ENCODE results near the gene HEMK1.
A peak's percentile ranks its signal among the peaks of the same experiment; 100 is the strongest.

Gene HEMK1

GRCh38 chr3:50545781-50546180 lies 23.5 kb upstream of the HEMK1 start:
- no peak for DNase-seq (ENCODE audit: low read depth in 2 of 2)

DNA sequence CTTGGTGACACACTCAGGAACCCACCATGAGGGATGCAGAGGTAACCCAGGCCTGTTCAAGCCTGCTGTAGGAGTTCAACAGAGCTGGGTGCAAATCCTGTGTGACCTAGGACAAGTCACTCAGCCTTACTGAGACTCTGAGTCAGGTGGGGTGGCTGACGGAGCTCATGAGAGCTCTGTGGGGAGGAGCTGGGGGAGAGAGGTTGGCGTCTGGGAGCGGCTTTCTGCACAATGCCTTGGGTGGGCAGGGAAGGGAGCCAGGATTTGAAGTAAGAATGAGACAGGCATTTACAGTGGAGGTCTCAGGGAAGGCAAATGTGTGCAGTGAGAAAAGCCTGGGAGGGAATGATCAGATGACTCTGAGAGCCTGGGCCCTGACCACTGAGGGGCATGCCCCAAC lies 20.1 kb upstream of the HEMK1 start:
- no peak for DNase-seq (ENCODE audit: low read depth in 2 of 2)

GRCh38 chr3:50550079-50550736 lies 19.1 kb upstream of the HEMK1 start:
- no peak for DNase-seq (ENCODE audit: low read depth in 2 of 2)

- no peak for DNase-seq (ENCODE audit: low read depth in 2 of 2)
Measured at GRCh38 chr3:50551054-50551659, 18.2 kb upstream of the HEMK1 start.

DNA sequence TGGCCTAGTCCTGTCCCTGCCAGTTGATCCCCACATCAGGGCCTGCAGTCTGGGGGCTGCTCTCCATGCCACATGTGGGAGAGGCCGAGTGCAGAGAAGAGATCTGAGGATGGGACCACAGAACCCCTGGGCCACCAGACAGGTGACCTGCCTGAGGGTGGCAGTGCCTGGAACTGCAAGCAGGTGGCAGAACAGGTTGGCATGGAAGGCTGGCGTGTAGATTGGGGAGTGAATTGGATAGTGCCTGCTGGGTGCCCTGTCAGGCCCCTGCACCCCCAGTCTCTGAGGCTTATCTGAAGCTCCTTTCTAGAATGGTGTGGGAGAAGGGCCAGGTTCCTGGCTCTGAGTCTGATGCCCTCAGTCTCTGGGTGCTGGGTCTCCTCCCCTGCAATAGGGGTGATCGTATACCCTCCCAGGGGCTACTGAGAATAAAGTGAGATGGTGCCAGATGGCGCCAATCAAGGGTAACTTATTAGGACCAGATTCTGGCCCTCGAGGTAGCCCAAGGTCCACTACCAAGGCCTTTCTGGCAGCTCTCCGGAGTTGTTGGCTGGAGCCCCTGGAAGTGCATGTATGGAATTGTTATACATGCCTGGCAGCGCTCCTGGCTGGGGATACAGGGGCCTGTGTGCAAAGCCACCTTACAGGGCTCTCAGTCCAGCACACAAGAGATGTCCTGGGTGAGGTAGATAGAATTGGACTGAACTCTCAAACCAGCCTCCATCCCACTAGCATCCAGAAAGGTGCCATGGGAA lies 17.5 kb upstream of the HEMK1 start:
- DNase-seq (ENCODE audit: low read depth in 2 of 2): no peak

DNA sequence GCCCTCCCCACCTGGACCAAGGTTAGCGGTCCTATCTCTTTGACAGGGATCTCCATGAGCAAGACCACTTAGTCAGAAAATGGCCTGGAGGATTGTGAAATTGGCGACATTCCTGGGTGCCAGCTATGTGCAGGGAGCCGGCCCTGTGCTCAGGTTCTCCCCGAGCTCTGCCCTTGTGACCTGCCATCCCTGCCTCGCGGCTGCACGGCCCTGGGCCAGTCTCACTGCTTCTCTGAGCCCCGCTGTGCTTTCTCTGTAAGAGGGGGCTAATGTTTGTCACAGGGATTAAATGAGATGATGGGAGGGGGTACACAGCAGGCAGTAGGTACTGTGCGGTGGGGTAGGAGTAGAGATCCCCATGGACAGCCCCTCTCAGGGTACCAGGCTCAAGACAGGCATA lies 16.7 kb upstream of the HEMK1 start:
- no peak for DNase-seq (ENCODE audit: low read depth in 2 of 2)

GRCh38 chr3:50554553-50554952 lies 14.8 kb upstream of the HEMK1 start:
- no peak for DNase-seq (ENCODE audit: low read depth in 2 of 2)

DNA sequence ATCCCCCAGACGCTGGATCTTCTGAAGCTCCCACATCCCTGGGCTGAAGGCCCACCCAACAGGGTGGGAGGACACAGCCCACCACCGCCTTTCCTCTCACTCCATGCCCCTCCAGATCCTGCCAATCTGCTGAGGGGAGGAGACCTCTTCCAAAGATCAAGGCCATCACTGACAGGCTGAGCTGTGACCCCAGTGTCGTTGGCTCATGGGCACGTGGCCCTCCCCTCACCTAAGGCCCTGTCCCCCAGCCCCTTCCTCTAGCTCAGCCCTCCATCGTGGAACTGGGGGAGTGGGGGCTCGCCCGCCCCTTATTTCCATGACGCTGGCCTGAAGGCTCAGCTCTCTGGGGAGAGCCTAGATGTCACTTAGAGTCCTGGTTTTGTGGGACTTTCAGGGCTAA lies 12.2 kb upstream of the HEMK1 start:
- DNase-seq (ENCODE audit: low read depth in 2 of 2): no peak

- no peak for DNase-seq (ENCODE audit: low read depth in 2 of 2)
Measured at GRCh38 chr3:50557915-50558314, 11.4 kb upstream of the HEMK1 start.

- no peak for DNase-seq (ENCODE audit: low read depth in 2 of 2)
Measured at GRCh38 chr3:50559702-50560101, 9.6 kb upstream of the HEMK1 start.

DNA sequence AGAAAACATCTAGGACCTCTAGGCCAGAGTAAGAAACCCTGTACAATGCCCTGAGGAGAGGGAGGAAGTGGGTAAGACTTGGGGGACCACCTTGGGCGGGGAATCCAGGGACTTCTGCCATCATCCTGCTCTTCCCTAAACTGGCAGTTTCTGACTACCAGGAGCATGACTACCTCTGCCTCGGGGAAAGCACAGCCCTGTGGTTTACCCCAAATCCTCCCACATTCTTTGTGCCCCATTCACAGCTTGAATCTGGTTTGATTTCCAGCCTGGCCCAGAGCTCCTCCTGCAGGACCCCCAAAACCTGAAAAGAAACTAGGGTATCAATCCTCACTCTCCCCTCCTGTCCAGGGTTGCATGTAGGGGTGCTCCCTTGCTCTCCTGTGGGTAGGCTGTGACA lies 6.5 kb upstream of the HEMK1 start:
- DNase-seq (ENCODE audit: low read depth in 2 of 2): no peak

DNA sequence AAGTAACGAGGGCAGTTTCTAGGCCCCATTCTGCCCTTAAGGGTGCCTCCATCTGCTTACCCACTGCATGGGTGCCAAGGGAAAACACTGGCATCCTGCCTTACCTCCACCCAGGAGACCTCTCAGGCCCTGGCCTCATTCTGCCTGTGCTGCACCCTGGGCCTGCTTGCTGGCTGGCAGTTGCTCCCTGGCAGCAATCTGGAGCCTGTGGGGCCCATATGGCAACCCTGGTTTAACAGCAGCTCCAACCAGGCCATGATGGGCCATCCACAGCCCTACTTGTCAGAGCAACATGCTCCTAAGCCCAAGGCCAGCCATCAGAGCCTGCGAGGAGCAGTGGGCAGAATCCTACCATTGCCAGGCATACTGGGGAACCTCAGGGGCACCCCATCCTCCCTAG lies 5.5 kb upstream of the HEMK1 start:
- no peak for DNase-seq (ENCODE audit: low read depth in 2 of 2)

GRCh38 chr3:50564321-50564720 lies 5.0 kb upstream of the HEMK1 start:
- no peak for DNase-seq (ENCODE audit: low read depth in 2 of 2)

GRCh38 chr3:50567011-50567385 lies 2.3 kb upstream of the HEMK1 start:
- DNase-seq (ENCODE audit: low read depth in 2 of 2): no peak

GRCh38 chr3:50567386-50568167 lies 1.7 kb upstream of the HEMK1 start, which contains the start of gene C3orf18:
C3orf18 (minus strand) TSS chr3:50567747; CDS start chr3:50565699, 2,048 bp downstream.
- DNase-seq (ENCODE audit: low read depth in 2 of 2): peak; percentile 65 to 74

DNA sequence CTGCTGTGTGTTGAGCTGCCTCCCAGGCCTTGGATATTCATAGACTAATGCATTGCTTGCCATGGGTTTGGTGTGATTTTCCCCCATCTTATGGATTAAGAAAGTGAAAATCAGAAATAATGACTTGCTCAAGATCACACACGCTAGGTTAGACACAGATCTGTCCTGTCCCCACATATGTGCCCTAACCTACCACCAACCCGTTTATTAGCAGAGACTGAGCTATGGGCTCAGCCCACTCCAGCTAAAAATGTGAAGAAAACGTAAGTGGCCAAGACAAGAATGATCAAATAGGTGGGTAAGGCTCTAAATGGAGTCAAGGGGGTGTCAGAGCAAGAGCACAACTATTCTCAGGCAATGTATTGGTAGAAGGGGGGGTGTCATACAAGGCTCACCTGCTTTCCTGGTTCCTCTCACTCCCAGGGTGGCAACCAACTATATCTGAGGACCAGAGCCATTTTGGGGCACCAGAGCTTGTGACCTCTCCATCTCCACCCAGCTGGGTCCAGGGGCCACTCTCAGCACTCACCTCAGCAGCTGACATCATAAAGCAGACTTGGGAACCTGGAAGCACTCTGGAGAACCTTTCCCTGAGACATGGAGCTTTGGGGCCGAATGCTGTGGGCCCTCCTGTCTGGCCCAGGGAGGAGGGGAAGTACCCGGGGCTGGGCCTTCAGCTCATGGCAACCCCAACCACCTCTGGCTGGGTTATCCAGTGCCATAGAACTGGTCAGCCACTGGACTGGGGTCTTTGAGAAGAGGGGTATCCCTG lies 1.4 kb downstream of the HEMK1 start:
- no peak for DNase-seq (ENCODE audit: low read depth in 2 of 2)

DNA sequence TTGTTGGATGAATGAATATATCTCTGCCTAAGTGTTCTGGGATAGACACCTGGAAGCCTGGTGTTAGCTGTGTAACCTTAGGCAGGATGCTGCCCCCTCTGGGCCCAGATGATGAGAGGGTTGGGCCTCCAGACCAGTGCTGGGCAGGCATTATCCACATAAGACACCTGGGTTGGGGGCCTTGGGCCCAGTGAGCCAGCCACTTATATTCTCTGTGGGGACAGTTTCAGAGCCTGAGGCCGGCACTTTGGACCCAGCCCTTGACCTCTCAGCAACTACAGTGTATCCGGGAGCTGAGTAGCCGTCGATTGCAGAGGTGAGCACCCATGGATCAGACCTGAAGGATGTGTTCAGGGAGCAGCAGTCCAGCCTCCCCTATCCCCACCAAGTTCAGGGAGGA lies 2.2 kb downstream of the HEMK1 start:
- DNase-seq (ENCODE audit: low read depth in 2 of 2): no peak

DNA sequence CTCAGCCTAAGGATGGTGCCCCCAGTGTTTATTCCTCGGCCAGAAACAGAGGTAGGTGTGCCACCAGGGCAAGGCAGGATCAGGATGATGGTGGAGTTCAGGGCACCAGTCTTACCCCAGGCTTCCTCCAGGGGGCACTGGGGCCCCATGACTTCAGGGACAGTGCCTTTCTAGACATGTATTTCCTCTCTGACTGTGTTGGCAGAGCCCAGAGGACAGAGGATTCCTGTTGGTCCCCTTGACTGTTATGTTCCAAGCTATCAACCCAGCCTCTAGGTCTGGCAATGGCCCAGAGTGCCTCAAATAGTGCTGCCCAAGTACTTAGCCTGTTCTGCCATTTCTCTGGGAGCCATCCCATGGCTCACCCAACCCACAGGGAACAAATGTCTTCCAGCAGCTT lies 2.8 kb downstream of the HEMK1 start:
- DNase-seq (ENCODE audit: low read depth in 2 of 2): no peak

GRCh38 chr3:50572801-50573371 lies 3.6 kb downstream of the HEMK1 start:
- no peak for DNase-seq (ENCODE audit: low read depth in 2 of 2)

GRCh38 chr3:50573566-50574443 lies 4.5 kb downstream of the HEMK1 start:
- no peak for DNase-seq (ENCODE audit: low read depth in 2 of 2)
